Stimulated activated CD8-positive, alpha-beta memory T cell treated with anti-CD3 and anti-CD28 coated beads, Interleukin-4, amount 100 ng/mL, for 24 hours (primary cell): ENCODE data around the gene DHRS9.
"Not testable (repeated sequence)": the region's sequence is repeated elsewhere in the genome, so short reads cannot be mapped to it uniquely, and the experiment has no call there.

Experiments
- DNase-seq: peaks from one replicate; pipeline ENCODE4 v3.0.0-alpha.2; 2020; ENCODE audit warnings: low read depth

Gene DHRS9

GRCh38 chr2:169069341-169069740, at the start of gene DHRS9:
DHRS9 (plus strand) TSS chr2:169069563; CDS start chr2:169081582, 12,019 bp downstream.
- no peak for DNase-seq

DNA sequence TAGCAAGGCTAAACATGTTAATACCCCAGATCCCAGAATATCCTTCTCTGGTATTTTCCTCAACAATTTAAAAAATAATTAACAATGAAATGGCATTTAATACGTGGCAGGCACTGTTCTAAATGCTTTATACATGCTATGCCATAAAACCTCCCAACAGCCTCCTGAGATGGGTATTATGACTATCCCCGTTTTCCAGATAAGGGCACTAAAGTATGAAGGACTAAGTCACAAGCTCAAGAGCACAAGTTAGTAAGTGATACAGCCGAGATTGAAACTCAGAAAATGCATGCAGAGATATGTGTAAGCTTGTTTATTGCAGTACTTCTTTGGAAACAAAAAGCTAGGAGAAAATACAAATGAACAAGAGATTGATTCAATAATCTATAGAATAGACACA, 46.2 kb upstream of the DHRS9 start:
- DNase-seq: no peak

- no peak for DNase-seq
These were observed 43.3 kb upstream of the DHRS9 start for GRCh38 chr2:169026056-169026455.

GRCh38 chr2:169027234-169027633, 42.1 kb upstream of the DHRS9 start:
- no peak for DNase-seq

DNA sequence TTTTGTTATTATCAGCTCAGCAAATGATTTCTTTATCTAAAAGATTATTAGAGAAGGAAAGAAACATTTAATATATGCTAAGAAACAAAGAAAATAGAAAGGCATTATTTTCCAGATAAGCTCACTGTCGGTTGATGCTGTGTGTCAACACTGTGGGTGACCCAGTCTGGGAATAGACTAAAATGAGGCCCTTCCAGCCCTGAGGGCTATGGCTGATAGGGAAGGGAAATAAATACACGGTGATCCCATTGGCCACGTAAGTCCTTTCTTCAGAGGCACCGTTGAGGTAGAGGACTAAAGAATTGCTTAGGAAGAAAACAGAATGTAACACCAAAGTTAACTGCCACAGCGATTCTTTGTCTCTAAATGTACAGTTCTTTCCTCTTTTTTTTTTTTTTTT, 40.0 kb upstream of the DHRS9 start:
- DNase-seq: no peak

- DNase-seq: no peak
These were observed 38.2 kb upstream of the DHRS9 start, which contains the start of gene ABCB11 for GRCh38 chr2:169031202-169031601. ABCB11 (minus strand) TSS chr2:169031324; CDS start chr2:169018125, 13,199 bp downstream.

GRCh38 chr2:169034256-169034655, 35.1 kb upstream of the DHRS9 start:
- no peak for DNase-seq

GRCh38 chr2:169034984-169035544, 34.3 kb upstream of the DHRS9 start:
- no peak for DNase-seq

GRCh38 chr2:169035887-169036286, 33.5 kb upstream of the DHRS9 start:
- no peak for DNase-seq

DNA sequence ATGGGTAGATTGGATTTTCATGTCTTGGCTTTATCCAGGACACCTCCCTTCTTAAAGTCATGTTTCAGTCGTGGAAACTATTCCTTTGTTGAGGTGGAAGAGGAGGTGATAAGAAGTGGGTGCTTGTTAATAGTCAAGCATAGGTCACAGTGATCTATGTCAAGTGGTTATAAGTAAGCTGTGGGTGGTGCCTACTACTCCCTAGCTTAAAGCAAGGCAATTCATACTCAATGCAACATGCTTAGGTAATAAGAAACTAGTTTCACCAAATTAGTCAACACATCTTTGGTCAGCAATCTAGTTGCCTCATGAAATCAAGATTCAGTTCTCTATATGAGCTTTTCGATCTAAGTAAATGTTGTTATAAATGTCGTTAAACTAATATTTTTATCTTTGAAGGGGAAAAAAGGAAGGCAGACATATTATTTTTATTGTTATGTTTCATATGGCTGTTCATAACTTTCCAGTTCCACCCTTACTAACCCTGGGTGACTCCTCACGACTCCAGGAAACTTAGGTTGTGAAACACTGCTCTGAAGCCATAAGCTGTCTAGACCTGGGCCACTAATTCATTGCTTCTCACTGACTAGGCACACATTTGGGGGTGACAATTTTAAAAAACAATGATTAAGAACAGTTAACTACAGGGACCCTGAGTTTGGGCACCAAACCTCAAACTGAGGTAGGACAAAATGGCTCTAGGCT, 32.5 kb upstream of the DHRS9 start:
- DNase-seq: no peak

GRCh38 chr2:169038338-169038757, 31.0 kb upstream of the DHRS9 start:
- no peak for DNase-seq

- no peak for DNase-seq
These were observed 29.7 kb upstream of the DHRS9 start for GRCh38 chr2:169039702-169040101.

- no peak for DNase-seq
These were observed 27.8 kb upstream of the DHRS9 start for GRCh38 chr2:169041594-169041993.

DNA sequence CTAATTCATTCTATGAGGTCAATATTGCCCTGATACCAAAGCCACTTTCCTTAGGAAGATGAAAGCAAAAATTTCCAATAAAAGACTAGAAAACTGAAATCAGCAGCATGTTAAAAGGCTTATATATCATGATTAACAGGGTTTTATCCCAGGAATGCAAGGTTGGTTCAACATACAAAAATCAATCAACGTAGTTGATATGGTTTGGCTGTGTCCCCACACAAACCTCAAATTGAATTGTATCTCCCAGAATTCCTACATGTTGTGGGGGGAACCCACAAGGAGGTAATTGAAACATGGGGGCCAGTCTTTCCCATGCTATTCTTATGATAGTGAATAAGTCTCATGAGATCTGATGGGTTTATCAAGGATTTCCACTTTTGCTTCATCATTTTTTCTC, 26.5 kb upstream of the DHRS9 start:
- no peak for DNase-seq

DNA sequence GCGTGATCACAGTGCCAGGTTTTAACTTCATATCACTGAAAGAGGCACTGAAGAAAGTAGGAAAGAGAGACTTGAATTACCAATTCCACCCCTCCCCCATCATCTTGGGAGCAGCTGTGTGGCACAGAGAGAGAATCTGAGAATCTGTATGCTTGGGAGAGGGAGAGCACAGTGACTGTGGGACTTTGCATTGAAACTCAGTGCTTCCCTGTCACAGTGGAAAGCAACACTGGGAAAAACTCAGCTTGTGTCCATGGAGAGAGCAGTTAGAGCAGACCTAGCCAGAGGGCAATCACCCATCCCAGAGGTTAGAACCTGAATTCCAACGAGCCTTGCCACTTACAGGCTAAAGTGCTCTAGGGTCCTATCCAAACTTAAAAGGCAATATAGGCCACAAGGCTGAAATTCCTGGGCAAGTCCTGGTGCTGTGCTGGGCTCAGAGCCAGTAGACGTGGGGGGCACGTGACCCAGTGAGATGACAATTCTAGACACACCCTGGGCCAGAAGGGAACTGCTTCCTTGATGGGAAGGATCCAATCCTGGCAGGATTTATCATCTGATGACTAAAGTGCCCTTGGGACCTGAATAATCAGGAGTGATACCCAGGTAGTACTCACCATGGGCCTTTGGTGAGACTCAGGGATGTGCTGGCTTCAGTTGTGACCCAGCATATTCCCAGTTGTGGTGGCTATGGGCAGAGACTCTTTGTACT, 22.8 kb upstream of the DHRS9 start:
- no peak for DNase-seq

GRCh38 chr2:169047256-169048250, 21.8 kb upstream of the DHRS9 start:
- DNase-seq: no peak

DNA sequence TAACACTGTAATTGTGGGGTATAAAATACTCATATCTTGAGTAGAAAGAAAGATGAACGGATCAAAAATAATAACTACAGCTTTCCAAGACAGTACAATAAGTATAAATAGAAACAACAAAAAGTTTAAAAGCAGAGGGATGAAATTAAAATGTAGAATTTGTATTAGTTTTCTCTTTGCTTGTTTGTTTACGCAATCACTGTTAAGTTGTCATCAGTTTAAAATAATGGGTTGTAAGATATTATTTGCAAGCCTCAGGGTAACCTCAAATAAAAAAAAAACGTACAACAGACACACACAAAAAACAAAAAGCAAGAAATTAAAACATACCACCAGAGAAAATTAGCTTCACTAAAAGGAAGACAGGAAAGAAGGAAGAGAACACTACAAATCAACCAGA, 20.2 kb upstream of the DHRS9 start:
- DNase-seq: no peak

GRCh38 chr2:169050476-169051240, 18.7 kb upstream of the DHRS9 start:
- no peak for DNase-seq

DNA sequence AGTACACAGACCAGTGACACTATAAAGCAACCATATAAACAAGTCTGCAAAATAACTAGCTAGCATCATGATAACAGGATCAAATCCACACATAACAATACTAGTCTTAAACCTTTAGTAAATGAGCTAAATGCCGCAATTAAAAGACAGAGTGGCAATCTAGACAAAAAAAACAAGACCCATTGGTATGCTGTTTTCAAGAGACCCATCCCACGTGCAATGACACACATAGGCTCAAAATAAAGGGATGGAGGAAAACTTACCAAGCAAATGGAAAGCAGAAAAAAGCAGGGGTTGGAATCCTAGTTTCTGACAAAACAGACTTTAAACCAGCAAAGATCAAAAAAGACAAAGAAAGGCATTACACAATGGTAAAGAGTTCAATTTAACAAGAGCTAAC, 14.8 kb upstream of the DHRS9 start:
- DNase-seq: not testable (repeated sequence)

DNA sequence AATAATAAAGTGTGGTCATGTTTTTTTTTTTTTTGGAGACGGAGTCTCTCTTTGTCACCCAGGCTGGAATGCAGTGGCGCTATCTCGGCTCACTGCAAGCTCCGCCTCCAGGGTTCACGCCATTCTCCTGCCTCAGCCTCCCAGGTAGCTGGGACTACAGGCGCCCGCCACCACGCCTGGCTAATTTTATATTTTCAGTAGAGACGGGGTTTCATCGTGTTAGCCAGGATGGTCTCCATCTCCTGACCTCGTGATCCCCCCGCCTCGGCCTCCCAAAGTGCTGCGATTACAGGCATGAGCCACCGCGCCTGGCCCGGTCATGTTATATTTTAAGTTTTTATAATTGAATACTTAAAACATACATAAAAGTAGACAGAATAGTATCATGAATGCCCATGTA, 5.2 kb upstream of the DHRS9 start:
- DNase-seq: not testable (repeated sequence)

- DNase-seq: no peak
These were observed 3.9 kb upstream of the DHRS9 start for GRCh38 chr2:169065422-169065821.
